Activated naive CD4-positive, alpha-beta T cell treated with anti-CD3 and anti-CD28 coated beads, Interleukin-2, amount 50 U/mL, for 72 hours (primary cell): ENCODE measurements around the gene ZNF624. TPM values are rescaled to one million over a fixed set of nuclear protein-coding genes. Genes with fewer than 3 reads are reported as not detected.
"Not testable (repeated sequence)": the region's sequence is repeated elsewhere in the genome, so short reads cannot be mapped to it uniquely, and the experiment has no call there.

Experiments
- ATAC-seq, 2 donors: fragments of 150-1000 bp; cut with Tn5 transposase; 2 replicates each; pipeline ENCODE4 v1.10.0; 2021; ENCODE audit warnings: mild to moderate bottlenecking in 2 of 2, moderate library complexity in 2 of 2
- DNase-seq, 2 donors: peaks; one replicate each; pipeline ENCODE4 v3.0.0; 2021 to 2022; ENCODE audit warnings: low spot score in 2 of 2
- H3K27ac Mint-ChIP-seq, 2 donors: one replicate each; pipeline ENCODE4 v1.8.0; 2022; ENCODE audit warnings: mild to moderate bottlenecking in 2 of 2, mixed read lengths in 2 of 2
- H3K36me3 Mint-ChIP-seq, 2 donors: one replicate each; pipeline ENCODE4 v1.8.0; 2022; ENCODE audit warnings: mixed read lengths in 2 of 2
- H3K9me3 Mint-ChIP-seq, 2 donors: one replicate each; pipeline ENCODE4 v1.8.0; 2022; ENCODE audit warnings: mixed read lengths in 2 of 2
- total RNA-seq, 2 donors: library from RNA; stranded (reverse); gene quantifications; one replicate each; pipeline ENCODE4 v1.2.3, GENCODE V29; 2022

ZNF624 gene
- 1 to 10 TPM; 3.7 to 7.2 TPM for total RNA-seq

DNA sequence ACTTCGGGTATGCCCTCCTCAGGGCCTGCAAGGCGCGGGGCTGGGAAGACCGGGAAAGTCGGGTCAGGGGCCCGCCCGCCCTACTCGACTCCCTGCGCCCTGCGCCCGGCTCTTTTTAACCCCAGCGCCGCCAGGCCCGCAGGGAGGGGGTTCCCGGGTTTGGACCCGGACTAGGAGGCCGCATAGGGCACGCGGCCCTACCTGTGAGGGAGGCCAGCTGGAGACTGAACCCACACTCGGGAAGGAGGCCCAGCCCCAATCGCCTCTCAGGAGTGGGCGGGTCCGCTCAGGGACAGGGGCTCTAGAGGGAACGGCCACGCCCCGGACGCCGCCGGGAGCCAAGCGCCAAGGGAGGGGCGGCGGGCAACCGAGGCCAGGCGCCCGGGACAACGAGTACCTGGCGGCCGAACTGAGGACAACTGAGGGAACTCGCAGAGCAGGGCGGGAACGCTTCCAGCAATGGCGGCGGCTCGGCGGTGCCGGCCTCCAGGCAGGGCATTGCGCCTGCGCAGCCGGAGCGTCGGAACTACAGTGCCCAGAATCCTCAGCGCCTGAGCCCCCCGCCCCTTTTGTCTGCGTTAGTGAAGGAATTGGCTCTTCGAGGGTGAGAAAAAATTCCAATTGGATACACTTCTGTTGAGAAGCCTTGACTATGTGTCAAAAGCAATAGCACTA, at the start of gene ZNF624:
Gene ZNF624, minus strand, starts transcription at position 484 of the 675 bp plus-strand sequence.
- Mint-ChIP-seq H3K9me3 (peaks cover 3 to 4% of the 10 kb centered on the region in 2 donors), H3K27ac (peak within 1 kb of the TSS in 1 of 2 donors; percentile 92), H3K36me3 (peaks cover 0 to 5% of the 10 kb centered on the region in 2 donors)
- DNase-seq (peak; percentile 86 to 91), ATAC-seq (peak; percentile 95 to 97)

- not testable (repeated sequence) for ATAC-seq, H3K27ac Mint-ChIP-seq, H3K36me3 Mint-ChIP-seq, H3K9me3 Mint-ChIP-seq, DNase-seq
These were observed 44.0 kb upstream of the ZNF624 start for GRCh38 chr17:16697603-16698002.

DNA sequence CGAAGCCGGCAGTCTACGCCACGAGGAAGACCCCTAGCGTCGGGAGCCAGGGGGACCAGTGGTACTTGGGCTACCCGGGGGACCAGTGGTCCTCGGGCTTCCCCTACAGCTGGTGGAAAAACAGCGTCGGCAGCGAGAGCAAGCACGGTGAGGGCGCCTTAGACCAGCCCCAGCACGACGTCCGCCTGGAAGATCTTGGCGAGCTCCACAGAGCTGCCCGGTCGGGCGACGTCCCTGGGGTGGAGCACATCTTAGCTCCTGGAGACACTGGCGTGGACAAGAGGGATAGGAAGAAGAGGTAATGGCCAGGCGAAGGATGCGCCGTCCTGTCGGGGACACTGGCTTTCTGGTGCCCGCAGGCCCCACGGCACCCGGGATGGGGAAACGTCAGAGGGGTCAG, 36.8 kb upstream of the ZNF624 start:
- peak overlapping the region in 1 of 2 donors; percentile 48 for H3K27ac Mint-ChIP-seq
- not testable (repeated sequence) for H3K36me3 Mint-ChIP-seq, H3K9me3 Mint-ChIP-seq, DNase-seq
- ATAC-seq = peak; percentile 18 to 22

- H3K9me3 Mint-ChIP-seq, H3K36me3 Mint-ChIP-seq: not testable (repeated sequence)
- DNase-seq = peak; percentile 68 to 78
- peak; percentile 96 to 97 for ATAC-seq
- H3K27ac Mint-ChIP-seq = peak within 1 kb of the TSS in 1 of 2 donors; percentile 48
These were observed 36.2 kb upstream of the ZNF624 start, which contains the start of gene CCDC144A for GRCh38 chr17:16689731-16690281. TSS of gene CCDC144A (plus strand) at chr17:16690241. CDS start at chr17:16690401, 160 bp downstream.

DNA sequence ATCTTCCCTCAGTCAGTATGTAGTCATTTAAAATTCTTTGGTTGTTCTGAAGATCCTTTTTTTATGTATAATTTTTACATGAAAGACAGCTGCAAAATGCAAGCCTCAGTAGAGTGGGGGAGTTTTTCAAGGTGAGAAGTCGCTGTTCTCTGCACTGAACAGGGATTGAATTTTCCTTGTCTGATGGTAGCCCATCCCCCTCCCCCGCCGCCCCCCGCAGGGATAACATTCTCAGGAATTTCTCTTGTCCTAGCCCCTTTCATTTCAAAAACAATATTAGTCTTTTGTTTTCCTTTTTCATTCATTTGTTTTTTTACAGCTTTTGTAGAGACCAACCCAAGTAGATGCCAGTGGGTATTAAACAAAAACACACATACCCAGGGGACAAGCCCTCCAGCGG, 33.5 kb upstream of the ZNF624 start:
- H3K36me3 Mint-ChIP-seq, H3K27ac Mint-ChIP-seq, ATAC-seq, DNase-seq, H3K9me3 Mint-ChIP-seq: not testable (repeated sequence)

DNA sequence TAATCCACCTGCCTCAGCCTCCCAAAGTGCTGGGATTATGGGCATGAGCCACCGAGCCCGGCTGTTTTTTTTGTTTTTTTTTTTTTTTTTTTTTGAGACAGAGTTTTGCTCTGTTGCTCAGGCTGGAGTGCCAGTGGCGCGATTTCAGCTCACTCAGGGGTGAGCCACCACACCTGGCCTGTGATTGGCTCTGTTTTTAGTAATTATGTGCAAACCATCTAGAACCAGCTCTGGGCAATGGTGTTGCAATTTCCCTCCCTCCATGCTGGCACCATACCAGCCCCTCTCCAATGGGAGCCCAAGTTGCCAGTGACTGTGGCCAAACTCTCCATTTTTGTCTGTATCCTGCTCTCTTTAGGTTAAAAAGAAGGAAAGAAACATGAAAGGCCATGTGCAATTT, 32.4 kb upstream of the ZNF624 start:
- not testable (repeated sequence) for H3K36me3 Mint-ChIP-seq, H3K9me3 Mint-ChIP-seq, DNase-seq, H3K27ac Mint-ChIP-seq, ATAC-seq

DNA sequence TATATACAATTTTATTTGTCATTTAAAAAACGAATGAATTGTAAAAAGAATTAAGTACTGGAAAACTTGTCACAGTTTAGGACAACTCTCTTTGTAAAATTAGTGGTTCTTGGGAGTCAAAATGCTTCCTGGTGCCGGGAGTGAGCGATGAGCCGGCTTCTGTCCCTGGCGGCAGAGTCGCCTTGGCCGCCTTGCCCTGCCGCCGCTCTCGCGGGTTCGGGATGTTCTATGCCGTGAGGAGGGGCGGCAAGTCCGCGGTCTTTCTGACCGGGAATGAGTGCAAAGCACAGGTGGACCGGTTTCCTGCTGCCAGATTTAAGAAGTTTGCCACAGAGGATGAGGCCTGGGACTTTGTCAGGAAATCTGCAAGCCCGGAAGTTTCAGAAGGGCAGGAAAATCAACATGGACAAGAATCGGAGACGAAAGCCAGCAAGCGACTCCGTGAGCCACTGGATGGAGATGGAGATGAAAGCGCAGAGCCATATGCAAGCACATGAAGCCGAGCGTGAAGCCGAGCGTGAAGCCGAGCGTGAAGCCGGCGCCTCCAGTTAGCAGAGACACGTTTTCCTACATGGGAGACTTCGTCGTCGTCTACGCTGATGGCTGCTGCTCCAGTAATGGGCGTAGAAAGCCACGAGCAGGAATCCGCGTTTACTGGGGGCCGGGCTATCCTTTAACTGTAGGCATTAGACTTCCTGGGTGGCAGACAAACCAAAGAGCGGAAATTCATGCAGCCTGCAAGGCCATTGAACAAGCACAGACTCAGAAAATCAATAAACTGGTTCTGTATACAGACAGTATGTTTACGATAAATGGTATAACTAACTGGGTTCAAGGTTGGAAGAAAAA, 29.9 kb upstream of the ZNF624 start:
- not testable (repeated sequence) for H3K9me3 Mint-ChIP-seq, H3K27ac Mint-ChIP-seq, ATAC-seq, H3K36me3 Mint-ChIP-seq, DNase-seq

- no peak overlapping the region for H3K27ac Mint-ChIP-seq
- H3K9me3 Mint-ChIP-seq = no peaks in the 10 kb centered on the region
- no peaks in the 10 kb centered on the region for H3K36me3 Mint-ChIP-seq
- ATAC-seq (no peak), DNase-seq (no peak)
These were observed 23.1 kb upstream of the ZNF624 start for GRCh38 chr17:16676676-16677268.

DNA sequence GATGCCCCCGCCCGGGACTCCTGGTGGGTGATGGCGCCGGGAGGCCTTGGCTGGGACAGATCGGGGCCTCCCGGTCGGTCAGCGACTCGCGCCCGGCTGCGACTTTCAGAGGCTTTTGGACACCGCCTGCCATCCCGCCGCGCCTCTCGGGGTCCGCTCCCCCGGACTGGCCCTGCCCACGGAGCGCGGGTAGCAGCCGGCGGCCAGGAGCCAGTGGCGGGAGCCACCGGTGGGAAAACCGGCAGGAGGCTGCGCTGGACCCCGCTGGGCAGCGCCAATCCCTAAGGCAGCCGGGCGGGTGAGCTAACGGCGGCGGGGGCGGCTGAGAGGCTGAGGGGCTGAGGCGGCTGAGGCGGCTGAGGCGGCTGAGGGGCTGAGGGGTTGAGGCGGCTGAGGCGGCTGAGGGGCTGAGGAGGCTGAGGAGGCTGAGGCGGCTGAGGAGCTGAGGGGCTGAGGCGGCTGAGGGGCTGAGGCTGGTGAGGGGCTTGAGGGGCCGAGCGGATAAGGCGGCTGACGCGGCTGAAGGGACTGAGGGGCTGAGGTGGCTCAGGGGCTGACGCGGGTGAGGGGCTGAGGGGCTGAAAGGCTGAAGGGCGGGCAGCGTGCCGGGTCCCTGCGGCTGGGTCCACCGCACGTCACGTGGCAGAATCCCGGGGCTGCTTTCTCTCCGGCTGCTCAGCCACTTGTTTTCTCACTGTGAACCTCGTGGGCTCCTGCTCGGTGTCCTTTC, 13.4 kb upstream of the ZNF624 start:
- H3K36me3 Mint-ChIP-seq, H3K9me3 Mint-ChIP-seq, DNase-seq, H3K27ac Mint-ChIP-seq: not testable (repeated sequence)
- peak in 1 of 2 donors; percentile 41 for ATAC-seq

DNA sequence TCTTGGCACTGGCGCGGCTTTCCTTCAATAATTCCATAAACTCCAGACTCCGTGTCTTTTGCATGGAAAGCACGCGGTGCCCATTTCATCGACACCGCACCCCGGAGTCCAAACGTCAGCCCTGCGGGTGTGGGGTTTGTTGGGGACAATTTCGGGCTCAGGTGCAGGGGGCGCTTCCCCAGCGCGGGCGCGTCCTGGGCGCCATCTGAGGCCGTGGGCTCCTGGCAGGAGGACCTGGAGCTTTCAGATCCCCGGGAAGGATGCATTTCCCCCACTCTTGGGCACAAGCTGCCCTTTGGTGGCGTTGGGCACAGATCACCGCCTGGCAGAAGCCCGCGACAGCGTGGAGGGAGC, 12.9 kb upstream of the ZNF624 start:
- not testable (repeated sequence) for H3K9me3 Mint-ChIP-seq, H3K36me3 Mint-ChIP-seq, ATAC-seq, DNase-seq, H3K27ac Mint-ChIP-seq

GRCh38 chr17:16662936-16663335, 9.3 kb upstream of the ZNF624 start:
- H3K36me3 Mint-ChIP-seq = no peaks in the 10 kb centered on the region
- ATAC-seq = no peak

DNA sequence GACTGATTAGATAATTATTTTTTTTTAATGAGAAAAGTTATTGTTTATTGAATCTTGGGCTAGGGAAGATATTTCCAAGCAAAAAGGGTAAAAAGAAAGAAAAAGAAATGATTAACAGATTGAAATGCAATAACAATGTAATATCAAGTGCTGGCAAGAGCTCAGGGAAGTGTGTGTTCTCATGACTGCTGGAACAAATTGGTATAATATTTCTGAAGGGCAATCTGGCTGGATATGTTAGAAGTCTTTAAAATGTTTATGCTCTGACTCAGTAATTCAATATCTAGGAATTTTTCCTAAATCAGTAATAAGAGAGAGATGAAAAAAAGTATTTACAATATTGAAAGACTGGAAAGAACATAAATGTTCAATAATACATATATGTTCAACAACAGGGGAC, 7.6 kb upstream of the ZNF624 start:
- ATAC-seq (no peak), DNase-seq (no peak)
- Mint-ChIP-seq H3K36me3 (no peaks in the 10 kb centered on the region), H3K9me3 (peaks cover 0 to 5% of the 10 kb centered on the region in 2 donors), H3K27ac (no peak overlapping the region)

More at GRCh38 chr17:16662936-16663335, 9.3 kb upstream of the ZNF624 start:
- no peak for DNase-seq
- Mint-ChIP-seq H3K27ac (no peak overlapping the region), H3K9me3 (peaks cover 0 to 5% of the 10 kb centered on the region in 2 donors)

DNA sequence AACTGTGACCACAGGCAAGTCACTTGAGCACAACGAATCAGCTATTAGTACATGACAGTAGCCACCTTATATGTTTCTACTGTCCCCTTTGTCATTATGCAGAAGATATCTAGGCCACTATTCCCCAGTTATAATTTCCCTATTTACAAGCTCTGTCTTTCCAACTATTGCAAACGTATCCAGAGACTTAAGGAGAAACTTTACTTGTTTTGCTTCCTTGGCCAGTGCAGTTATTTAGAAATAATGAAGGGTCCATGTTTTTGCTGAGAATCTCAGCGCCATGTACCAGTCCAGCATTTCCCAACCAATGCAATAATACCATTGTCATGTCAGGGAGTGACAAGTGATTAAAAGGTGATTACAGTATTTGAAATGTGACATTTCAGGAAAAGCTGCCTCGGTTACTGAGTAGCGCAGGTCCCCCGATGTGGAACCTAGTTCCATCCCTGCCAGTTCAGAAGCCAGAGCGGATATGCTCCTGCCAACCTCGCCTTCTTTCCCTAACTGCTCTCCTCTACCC, 743 bp downstream of the ZNF624 start:
- Mint-ChIP-seq H3K27ac (peak overlapping the region in 1 of 2 donors; percentile 92), H3K36me3 (peaks cover 0 to 5% of the 10 kb centered on the region in 2 donors), H3K9me3 (peaks cover 3 to 4% of the 10 kb centered on the region in 2 donors)
- DNase-seq = no peak
- no peak for ATAC-seq

DNA sequence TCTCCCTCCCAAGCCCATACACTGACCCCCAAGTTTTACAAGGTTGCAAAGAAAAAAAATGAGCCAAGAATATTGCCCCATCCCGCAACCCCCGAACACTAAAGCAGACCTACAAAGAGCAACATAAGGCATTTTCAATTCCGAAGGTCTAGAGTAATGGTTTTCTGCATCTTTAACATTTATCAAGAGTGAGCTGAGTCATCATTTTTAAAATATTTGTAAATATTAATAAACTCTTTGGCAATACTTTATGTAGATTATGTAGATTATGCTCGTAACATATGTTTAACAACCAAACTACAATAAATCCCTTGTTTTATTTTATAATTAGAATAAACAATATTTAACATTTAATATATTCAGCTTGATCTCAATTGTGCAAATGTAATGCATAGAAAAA, 1.4 kb downstream of the ZNF624 start:
- ATAC-seq (no peak), DNase-seq (no peak)
- Mint-ChIP-seq H3K9me3 (peaks cover 3 to 4% of the 10 kb centered on the region in 2 donors), H3K36me3 (peaks cover 0 to 5% of the 10 kb centered on the region in 2 donors), H3K27ac (no peak overlapping the region)

- Mint-ChIP-seq H3K36me3 (peaks cover 3 to 8% of the 10 kb centered on the region in 2 donors), H3K9me3 (peaks cover 3 to 4% of the 10 kb centered on the region in 2 donors), H3K27ac (no peak overlapping the region)
- ATAC-seq (no peak), DNase-seq (no peak)
These were observed 4.1 kb downstream of the ZNF624 start for GRCh38 chr17:16649585-16649984.

GRCh38 chr17:16639438-16639837, 14.2 kb downstream of the ZNF624 start:
- Mint-ChIP-seq H3K36me3 (peaks cover 6 to 42% of the 10 kb centered on the region in 2 donors), H3K9me3 (peaks cover 0 to 5% of the 10 kb centered on the region in 2 donors), H3K27ac (no peak overlapping the region)
- no peak for ATAC-seq
- no peak for DNase-seq
